IPS-18a (cell line): ENCODE measurements around the gene ZNF740.
"Not testable (repeated sequence)": the region's sequence is repeated elsewhere in the genome, so short reads cannot be mapped to it uniquely, and the experiment has no call there.

Source experiments
- H3K27ac ChIP-seq: one replicate; pipeline ENCODE4 v1.5.1; 2013; ENCODE audit warnings: low read length
- H3K27me3 ChIP-seq: one replicate; pipeline ENCODE4 v1.6.1; 2013; ENCODE audit warnings: mild to moderate bottlenecking, low read length; ENCODE audit not compliant: control insufficient read depth, insufficient read depth
- H3K36me3 ChIP-seq: one replicate; pipeline ENCODE4 v1.6.1; 2013; ENCODE audit warnings: low read depth, low read length; ENCODE audit not compliant: control insufficient read depth
- H3K4me1 ChIP-seq: one replicate; pipeline ENCODE4 v1.6.1; 2013; ENCODE audit warnings: low read depth, low read length; ENCODE audit not compliant: control insufficient read depth
- H3K4me3 ChIP-seq: one replicate; pipeline ENCODE4 v1.5.1; 2013; ENCODE audit warnings: low read length
- H3K9ac ChIP-seq: one replicate; pipeline ENCODE4 v1.6.1; 2013; ENCODE audit warnings: mild to moderate bottlenecking, low read length, moderate library complexity
- H3K9me3 ChIP-seq: one replicate; pipeline ENCODE4 v1.6.1; 2013; ENCODE audit warnings: low read depth, low read length; ENCODE audit not compliant: control insufficient read depth

The ZNF740 gene

GRCh38 chr12:53160673-53161072 is 19.8 kb upstream of the ZNF740 start:
- Histone ChIP-seq H3K4me1 (peaks cover 4% of the 10 kb centered on the region), H3K4me3 (no peak overlapping the region), H3K36me3 (no peaks in the 10 kb centered on the region), H3K27me3 (peaks cover 13% of the 10 kb centered on the region), H3K9me3 (no peaks in the 10 kb centered on the region), H3K9ac (no peak overlapping the region), H3K27ac (no peak overlapping the region)

DNA sequence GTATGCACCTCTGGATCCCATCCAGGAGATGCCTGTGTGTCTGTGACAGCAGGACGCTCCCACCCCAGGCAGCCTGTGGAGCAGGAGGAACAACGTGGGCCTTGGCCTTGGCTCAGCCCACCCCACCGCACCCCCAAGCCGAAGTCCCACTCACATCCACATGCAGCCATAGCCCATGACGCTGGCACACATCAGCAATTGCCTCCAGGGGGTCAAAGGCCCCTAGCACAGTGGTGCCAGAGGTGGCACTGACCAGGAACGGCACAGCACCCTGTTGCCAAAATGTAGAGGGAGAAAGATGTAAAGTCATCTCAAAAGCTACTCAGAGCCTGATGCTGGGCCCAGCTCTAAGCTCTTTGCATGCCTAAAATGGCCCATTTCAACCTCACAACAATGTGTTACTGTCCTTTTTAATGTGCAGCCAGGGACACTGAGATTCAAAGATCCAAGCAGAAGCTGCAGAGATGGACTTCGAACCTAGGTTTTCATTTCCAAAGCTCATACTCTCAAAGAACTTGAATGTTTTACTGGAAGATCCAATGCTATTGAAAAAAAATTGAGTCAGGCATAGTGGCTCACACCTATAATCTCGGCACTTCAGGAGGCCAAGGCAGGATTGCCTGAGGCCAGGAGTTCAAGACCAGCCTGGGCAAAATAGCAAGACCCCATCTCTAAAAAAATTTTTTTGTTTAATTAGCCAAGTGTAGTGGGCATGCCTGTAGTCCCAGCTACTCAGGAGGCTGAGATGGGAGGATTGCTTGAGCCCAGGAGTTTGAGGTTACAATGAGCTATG is 19.2 kb upstream of the ZNF740 start:
- Histone ChIP-seq H3K4me3 (no peak overlapping the region), H3K36me3 (no peaks in the 10 kb centered on the region), H3K9me3 (no peaks in the 10 kb centered on the region), H3K27me3 (peaks cover 13% of the 10 kb centered on the region), H3K4me1 (peaks cover 4% of the 10 kb centered on the region), H3K27ac (no peak overlapping the region), H3K9ac (no peak overlapping the region)

- not testable (repeated sequence) for H3K4me1 ChIP-seq, H3K36me3 ChIP-seq, H3K4me3 ChIP-seq, H3K27ac ChIP-seq, H3K9ac ChIP-seq, H3K9me3 ChIP-seq
- peaks cover 13% of the 10 kb centered on the region for H3K27me3 ChIP-seq
Measured at GRCh38 chr12:53163008-53163407, 17.5 kb upstream of the ZNF740 start.

DNA sequence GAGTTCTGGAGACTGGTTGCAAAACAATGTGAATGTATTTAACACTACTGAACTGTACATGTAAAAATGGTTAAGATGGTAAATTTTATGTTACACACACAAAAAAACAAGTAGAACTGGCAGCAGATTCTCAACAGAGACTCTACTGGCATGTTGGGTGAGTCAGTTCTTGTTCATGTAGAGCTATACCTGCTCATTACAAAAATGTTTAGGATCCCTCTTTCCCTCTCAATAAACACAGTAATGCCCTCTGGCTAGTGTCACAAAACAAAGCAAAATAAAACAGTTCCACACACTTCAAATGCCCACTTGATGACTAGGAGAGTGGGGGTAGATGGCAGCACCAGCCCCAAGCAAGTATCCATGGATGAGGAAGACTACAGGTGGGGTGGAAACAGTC is 13.7 kb upstream of the ZNF740 start:
- no peaks in the 10 kb centered on the region for H3K9me3 ChIP-seq
- H3K4me1 ChIP-seq = no peaks in the 10 kb centered on the region
- no peak overlapping the region for H3K9ac ChIP-seq
- no peak overlapping the region for H3K4me3 ChIP-seq
- H3K36me3 ChIP-seq = no peaks in the 10 kb centered on the region
- H3K27me3 ChIP-seq = peaks cover 6% of the 10 kb centered on the region
- H3K27ac ChIP-seq = no peak overlapping the region

- H3K36me3 ChIP-seq = no peaks in the 10 kb centered on the region
- no peaks in the 10 kb centered on the region for H3K4me1 ChIP-seq
- H3K27me3 ChIP-seq = peaks cover 34% of the 10 kb centered on the region
- no peak overlapping the region for H3K9ac ChIP-seq
- H3K9me3 ChIP-seq = no peaks in the 10 kb centered on the region
- H3K4me3 ChIP-seq = no peak overlapping the region
- H3K27ac ChIP-seq = no peak overlapping the region
Measured at GRCh38 chr12:53169644-53170043, 10.9 kb upstream of the ZNF740 start.

GRCh38 chr12:53170215-53170614 is 10.3 kb upstream of the ZNF740 start:
- H3K27ac ChIP-seq = no peak overlapping the region
- no peaks in the 10 kb centered on the region for H3K9me3 ChIP-seq
- no peaks in the 10 kb centered on the region for H3K36me3 ChIP-seq
- no peak overlapping the region for H3K4me3 ChIP-seq
- peaks cover 36% of the 10 kb centered on the region for H3K27me3 ChIP-seq
- H3K9ac ChIP-seq = no peak overlapping the region
- no peaks in the 10 kb centered on the region for H3K4me1 ChIP-seq

DNA sequence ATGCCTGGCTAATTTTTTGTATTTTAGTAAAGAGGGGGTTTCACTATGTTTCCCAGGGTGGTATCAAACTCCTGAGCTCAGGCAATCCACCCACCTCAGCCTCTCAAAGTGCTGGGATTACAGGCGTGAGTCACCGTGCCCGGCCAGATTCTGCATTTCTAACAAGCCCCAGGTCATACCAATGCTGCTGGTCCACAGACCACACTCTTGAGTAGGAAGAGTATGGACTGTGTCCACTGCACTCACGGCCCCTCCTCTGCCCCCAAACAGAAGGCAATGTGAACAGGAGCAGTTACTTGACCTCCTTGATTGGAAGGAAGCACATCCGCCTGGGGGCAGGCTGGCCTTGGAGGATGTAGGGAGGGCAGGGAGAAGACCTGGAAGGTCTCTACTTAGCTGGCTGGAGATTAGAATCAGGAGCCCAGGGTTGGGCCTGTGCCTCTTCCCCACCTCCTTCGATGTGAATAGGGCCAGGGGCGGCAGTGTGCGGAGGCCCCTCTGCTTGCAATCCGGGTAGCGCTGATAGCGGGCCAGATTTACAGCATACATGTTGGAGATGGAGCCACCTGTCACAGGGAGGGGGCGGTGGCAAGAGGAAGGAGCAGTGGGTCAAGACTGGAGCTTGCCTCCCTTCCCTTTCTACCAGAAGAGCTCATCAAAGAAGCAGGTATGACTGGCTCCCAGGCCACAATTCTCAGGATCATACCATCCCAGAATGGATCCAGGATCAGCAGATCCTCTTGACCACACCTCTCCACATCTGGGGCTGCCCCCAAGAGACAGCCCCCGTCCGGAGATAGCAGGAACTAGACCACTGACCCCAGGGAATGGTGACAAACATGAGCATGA is 9.4 kb upstream of the ZNF740 start:
- peaks cover 44% of the 10 kb centered on the region for H3K27me3 ChIP-seq

GRCh38 chr12:53171725-53172329 is 8.7 kb upstream of the ZNF740 start:
- Histone ChIP-seq H3K27ac (no peak overlapping the region), H3K36me3 (no peaks in the 10 kb centered on the region), H3K4me3 (no peak overlapping the region), H3K4me1 (peaks cover 7% of the 10 kb centered on the region), H3K9me3 (no peaks in the 10 kb centered on the region), H3K9ac (no peak overlapping the region), H3K27me3 (peaks cover 50% of the 10 kb centered on the region)

More for the DNA sequence above, 9.4 kb upstream of the ZNF740 start:
- Histone ChIP-seq H3K4me1 (peaks cover 7% of the 10 kb centered on the region), H3K9me3 (no peaks in the 10 kb centered on the region), H3K4me3 (no peak overlapping the region), H3K9ac (no peak overlapping the region), H3K27ac (no peak overlapping the region), H3K36me3 (no peaks in the 10 kb centered on the region)

DNA sequence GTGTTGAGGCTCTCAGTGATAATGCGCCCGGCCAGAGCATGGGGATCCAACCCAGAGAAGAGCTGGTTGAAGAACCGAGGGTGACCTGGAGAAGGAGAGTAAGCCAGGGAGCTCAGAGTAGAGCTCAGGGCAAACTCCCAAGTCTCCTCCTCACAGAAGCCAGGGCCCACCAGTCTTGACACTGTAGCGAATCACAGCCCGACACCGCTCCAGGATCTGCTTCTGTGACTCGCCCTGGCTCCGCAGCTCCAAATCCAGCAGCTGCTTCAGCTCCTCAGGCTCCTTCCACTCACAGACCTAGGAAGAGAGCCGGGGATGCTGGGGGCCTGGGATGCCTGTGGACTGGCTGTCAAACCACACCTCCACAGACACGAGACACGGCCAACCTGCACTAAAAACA is 8.2 kb upstream of the ZNF740 start:
- Histone ChIP-seq H3K27ac (no peak overlapping the region), H3K4me3 (no peak overlapping the region), H3K36me3 (no peaks in the 10 kb centered on the region), H3K9me3 (no peaks in the 10 kb centered on the region), H3K27me3 (peaks cover 55% of the 10 kb centered on the region), H3K9ac (no peak overlapping the region), H3K4me1 (peaks cover 7% of the 10 kb centered on the region)

- H3K4me3 ChIP-seq = no peak overlapping the region
- H3K4me1 ChIP-seq = peaks cover 7% of the 10 kb centered on the region
- H3K9ac ChIP-seq = no peak overlapping the region
- H3K36me3 ChIP-seq = no peaks in the 10 kb centered on the region
- peaks cover 64% of the 10 kb centered on the region for H3K27me3 ChIP-seq
- no peaks in the 10 kb centered on the region for H3K9me3 ChIP-seq
- H3K27ac ChIP-seq = no peak overlapping the region
Measured at GRCh38 chr12:53173085-53173715, 7.3 kb upstream of the ZNF740 start.

DNA sequence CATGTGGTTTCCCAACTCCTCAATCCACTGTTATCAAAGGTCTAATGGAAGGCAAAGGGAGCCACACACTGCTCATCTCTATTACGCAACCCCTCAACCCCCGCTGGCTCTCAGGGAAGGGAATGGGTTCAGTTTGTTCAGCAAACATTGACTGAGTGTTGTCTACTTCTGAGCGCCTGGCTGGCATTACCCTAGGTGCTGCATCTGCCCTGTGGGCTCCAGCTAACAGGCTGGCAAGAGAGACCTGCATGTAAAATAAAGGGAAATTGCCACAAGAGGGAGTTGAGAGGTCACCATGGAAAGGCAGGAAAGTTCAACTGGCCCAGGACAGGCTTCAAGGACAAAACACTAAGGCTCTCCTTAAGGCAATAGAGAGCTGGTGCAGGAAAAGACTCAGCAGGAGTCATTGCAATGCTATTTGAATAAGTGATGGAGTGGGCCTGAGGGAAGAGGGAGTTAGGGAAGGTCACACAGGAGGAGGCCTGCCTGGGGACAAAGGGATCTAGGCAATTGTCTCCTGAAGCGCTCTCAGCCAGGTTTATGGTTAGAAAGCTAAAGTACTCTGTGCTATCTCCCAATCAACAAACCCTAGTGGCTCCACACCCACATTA is 5.5 kb upstream of the ZNF740 start:
- Histone ChIP-seq H3K36me3 (no peaks in the 10 kb centered on the region), H3K9me3 (no peaks in the 10 kb centered on the region), H3K4me1 (peaks cover 13% of the 10 kb centered on the region), H3K27ac (no peak overlapping the region), H3K27me3 (peaks cover 73% of the 10 kb centered on the region), H3K4me3 (no peak overlapping the region), H3K9ac (no peak overlapping the region)
